PC-9 (cell line): ENCODE measurements around the gene ZNF135.

Experiments
- EZH2 ChIP-seq: fragments of 200-600 bp; sonication (generic); IDR thresholded peaks from 2 replicates; pipeline ENCODE4 v1.8.0; 2017; ENCODE audit warnings: antibody characterized with exemption, low read depth
- TF ChIP-seq, protein P1 (sequence below): fragments of 200-600 bp; sonication (generic); conservative IDR thresholded peaks from 2 replicates; pipeline ENCODE4 v1.6.1; 2017; ENCODE audit warnings: mixed run types, antibody characterized with exemption, mild to moderate bottlenecking, moderate library complexity

DNA sequence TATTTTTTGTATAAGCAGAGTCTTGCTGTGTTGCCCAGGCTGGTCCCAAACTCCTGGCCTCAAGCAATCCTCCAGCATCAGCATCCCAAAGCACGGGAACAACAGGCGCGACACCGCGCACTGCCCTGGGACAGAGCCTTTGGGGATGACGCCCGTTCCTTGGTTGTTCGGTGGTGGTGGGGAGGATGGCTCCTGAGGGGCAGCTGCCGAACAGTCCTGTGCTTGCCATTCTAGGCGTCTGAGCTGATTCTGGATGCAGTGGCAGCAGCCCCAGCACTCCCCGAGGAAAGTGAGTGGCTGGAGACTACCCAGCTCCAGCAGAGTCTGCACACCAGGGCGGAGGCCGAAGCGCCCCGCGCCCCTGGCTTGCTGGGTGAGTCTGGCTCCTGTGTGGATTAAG is 6.8 kb upstream of the ZNF135 start:
- TF ChIP-seq, protein P1, sequence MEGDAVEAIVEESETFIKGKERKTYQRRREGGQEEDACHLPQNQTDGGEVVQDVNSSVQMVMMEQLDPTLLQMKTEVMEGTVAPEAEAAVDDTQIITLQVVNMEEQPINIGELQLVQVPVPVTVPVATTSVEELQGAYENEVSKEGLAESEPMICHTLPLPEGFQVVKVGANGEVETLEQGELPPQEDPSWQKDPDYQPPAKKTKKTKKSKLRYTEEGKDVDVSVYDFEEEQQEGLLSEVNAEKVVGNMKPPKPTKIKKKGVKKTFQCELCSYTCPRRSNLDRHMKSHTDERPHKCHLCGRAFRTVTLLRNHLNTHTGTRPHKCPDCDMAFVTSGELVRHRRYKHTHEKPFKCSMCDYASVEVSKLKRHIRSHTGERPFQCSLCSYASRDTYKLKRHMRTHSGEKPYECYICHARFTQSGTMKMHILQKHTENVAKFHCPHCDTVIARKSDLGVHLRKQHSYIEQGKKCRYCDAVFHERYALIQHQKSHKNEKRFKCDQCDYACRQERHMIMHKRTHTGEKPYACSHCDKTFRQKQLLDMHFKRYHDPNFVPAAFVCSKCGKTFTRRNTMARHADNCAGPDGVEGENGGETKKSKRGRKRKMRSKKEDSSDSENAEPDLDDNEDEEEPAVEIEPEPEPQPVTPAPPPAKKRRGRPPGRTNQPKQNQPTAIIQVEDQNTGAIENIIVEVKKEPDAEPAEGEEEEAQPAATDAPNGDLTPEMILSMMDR = no peak
- TF ChIP-seq EZH2 = no peak
